OCI-LY7 (cell line): ENCODE measurements around the gene TPRG1. TPM values are rescaled to one million over a fixed set of nuclear protein-coding genes. Genes with fewer than 3 reads are reported as not detected.

Experiments used
- BruUV-seq: library from RNA; stranded (reverse); fragments of 400-500 nt; replicated peaks from 2 replicates; lab custom pipeline; 2021; lab: Mats Ljungman, UMichigan
- CTCF ChIA-PET: fragments of 300-600 bp; sonication (Branson Sonifier 250); formaldehyde crosslinking; loops from one replicate; lab custom pipeline; 2022; ENCODE audit warnings: antibody characterized with exemption; ENCODE audit not compliant: unreplicated experiment; lab: Charles Lee
- POLR2A ChIA-PET: fragments of 300-600 bp; sonication (Branson Sonifier 250); formaldehyde crosslinking; loops from one replicate; lab custom pipeline; 2022; ENCODE audit warnings: antibody characterized with exemption; lab: Charles Lee
- DNase-seq: peaks from one replicate; pipeline ENCODE4 v3.0.0-alpha.2; 2015; ENCODE audit warnings: low spot score
- H2AFZ ChIP-seq: fragments of 200-600 bp; sonication (generic), shearing (Covaris generic); 2 replicates; pipeline ENCODE4 v1.6.1; 2014; ENCODE audit warnings: mild to moderate bottlenecking, antibody characterized with exemption, low read length, moderate library complexity
- H3K27ac ChIP-seq: fragments of 200-600 bp; sonication (generic); 2 replicates; pipeline ENCODE4 v1.5.1; 2014; ENCODE audit warnings: mixed run types, low read depth, mild to moderate bottlenecking, moderate library complexity, low read length, inconsistent platforms; ENCODE audit not compliant: poor library complexity, severe bottlenecking
- H3K36me3 ChIP-seq: fragments of 200-600 bp; sonication (generic); 2 replicates; pipeline ENCODE4 v1.6.1; 2014; ENCODE audit warnings: mild to moderate bottlenecking, antibody characterized with exemption, low read length, moderate library complexity, mixed read lengths; ENCODE audit not compliant: insufficient read depth
- H3K4me1 ChIP-seq: fragments of 200-600 bp; sonication (generic); 2 replicates; pipeline ENCODE4 v1.5.1; 2014; ENCODE audit warnings: mild to moderate bottlenecking, low read length; ENCODE audit not compliant: insufficient read depth, poor library complexity, severe bottlenecking
- H3K4me2 ChIP-seq: fragments of 200-600 bp; sonication (generic); 2 replicates; pipeline ENCODE4 v1.6.1; 2014; ENCODE audit warnings: mild to moderate bottlenecking, low read length
- H3K4me3 ChIP-seq: fragments of 200-600 bp; sonication (generic); 2 replicates; pipeline ENCODE4 v1.5.1; 2014; ENCODE audit warnings: mild to moderate bottlenecking, low read depth, low read length; ENCODE audit not compliant: poor library complexity, severe bottlenecking
- H3K79me2 ChIP-seq: fragments of 200-600 bp; sonication (generic); 2 replicates; pipeline ENCODE4 v1.6.1; 2016; ENCODE audit warnings: low read depth, mild to moderate bottlenecking, low read length, moderate library complexity, mixed read lengths; ENCODE audit not compliant: insufficient read depth
- H3K9me2 ChIP-seq: fragments of 200-600 bp; sonication (generic); 2 replicates; pipeline ENCODE4 v1.6.1; 2016; ENCODE audit warnings: mild to moderate bottlenecking, low read length, mixed read lengths; ENCODE audit not compliant: insufficient read depth
- H3K9me3 ChIP-seq: fragments of 200-600 bp; sonication (generic); 2 replicates; pipeline ENCODE4 v1.6.1; 2014; ENCODE audit warnings: mild to moderate bottlenecking, mixed run types, low read length, mixed read lengths
- H4K20me1 ChIP-seq: fragments of 200-600 bp; sonication (generic); 2 replicates; pipeline ENCODE4 v1.6.1; 2014; ENCODE audit warnings: mild to moderate bottlenecking, antibody characterized with exemption, low read length, moderate library complexity, mixed read lengths; ENCODE audit not compliant: insufficient read depth
- EZH2phosphoT487 ChIP-seq: fragments of 200-600 bp; sonication (generic); IDR thresholded peaks from 2 replicates; pipeline ENCODE4 v1.6.1; 2018; ENCODE audit warnings: low read depth, borderline replicate concordance, mild to moderate bottlenecking, mixed run types, antibody characterized with exemption, low read length, moderate library complexity, mixed read lengths
- intact Hi-C: fragments of 100-400 bp; cut with micrococcal nuclease; formaldehyde crosslinking; loops from one replicate; pipeline ENCODE4 v1.10.0; 2022; ENCODE audit not compliant: unreplicated experiment
- total RNA-seq, 2 experiments: library from RNA; depleted of rRNA in 1 of 2; stranded (reverse); fragments of >200 nt in 1 of 2; shearing (Covaris generic) in 1 of 2; gene quantifications; 2 replicates each; pipeline ENCODE4 v1.2.3, GENCODE V29; 2014 to 2022
- TF ChIP-seq, protein P1 (sequence below): fragments of 200-600 bp; sonication (generic); conservative IDR thresholded peaks from 2 replicates; pipeline ENCODE4 v1.5.1; 2014; ENCODE audit warnings: mild to moderate bottlenecking, antibody characterized with exemption, low read length, moderate library complexity, mixed read lengths

Gene TPRG1
- total RNA-seq, 2 experiments from 2014 or later = 0.92 TPM; not detected in 1

GRCh38 chr3:189361103-189361835 lies 189.5 kb downstream of the TPRG1 start:
- Histone ChIP-seq H3K9me2 (no peaks in the 10 kb centered on the region), H2AFZ (no peak overlapping the region), H4K20me1 (no peaks in the 10 kb centered on the region), H3K79me2 (no peaks in the 10 kb centered on the region), H3K4me1 (no peaks in the 10 kb centered on the region), H3K4me2 (no peak overlapping the region), H3K9me3 (no peaks in the 10 kb centered on the region), H3K27ac (no peak overlapping the region), H3K36me3 (no peaks in the 10 kb centered on the region), H3K4me3 (no peak overlapping the region)
- no peak for DNase-seq
- TF ChIP-seq, protein P1, sequence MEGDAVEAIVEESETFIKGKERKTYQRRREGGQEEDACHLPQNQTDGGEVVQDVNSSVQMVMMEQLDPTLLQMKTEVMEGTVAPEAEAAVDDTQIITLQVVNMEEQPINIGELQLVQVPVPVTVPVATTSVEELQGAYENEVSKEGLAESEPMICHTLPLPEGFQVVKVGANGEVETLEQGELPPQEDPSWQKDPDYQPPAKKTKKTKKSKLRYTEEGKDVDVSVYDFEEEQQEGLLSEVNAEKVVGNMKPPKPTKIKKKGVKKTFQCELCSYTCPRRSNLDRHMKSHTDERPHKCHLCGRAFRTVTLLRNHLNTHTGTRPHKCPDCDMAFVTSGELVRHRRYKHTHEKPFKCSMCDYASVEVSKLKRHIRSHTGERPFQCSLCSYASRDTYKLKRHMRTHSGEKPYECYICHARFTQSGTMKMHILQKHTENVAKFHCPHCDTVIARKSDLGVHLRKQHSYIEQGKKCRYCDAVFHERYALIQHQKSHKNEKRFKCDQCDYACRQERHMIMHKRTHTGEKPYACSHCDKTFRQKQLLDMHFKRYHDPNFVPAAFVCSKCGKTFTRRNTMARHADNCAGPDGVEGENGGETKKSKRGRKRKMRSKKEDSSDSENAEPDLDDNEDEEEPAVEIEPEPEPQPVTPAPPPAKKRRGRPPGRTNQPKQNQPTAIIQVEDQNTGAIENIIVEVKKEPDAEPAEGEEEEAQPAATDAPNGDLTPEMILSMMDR = no peak
- TF ChIP-seq EZH2phosphoT487 = no peak
- CTCF ChIA-PET = no interaction called here
- intact Hi-C loops = no loop called here
- POLR2A ChIA-PET = interaction anchor here (0.7 to 1.3 kb wide), 2 partner anchors 11 to 17 kb away, joined by 3 to 4 read pairs; no protein-coding TSS in a partner anchor
- no TSS peak for BruUV-seq

GRCh38 chr3:189363590-189364255 lies 192.0 kb downstream of the TPRG1 start:
- Histone ChIP-seq H3K9me2 (no peaks in the 10 kb centered on the region), H2AFZ (no peak overlapping the region), H3K4me1 (no peaks in the 10 kb centered on the region), H3K36me3 (no peaks in the 10 kb centered on the region), H3K27ac (no peak overlapping the region), H3K79me2 (no peaks in the 10 kb centered on the region), H3K4me3 (no peak overlapping the region), H3K9me3 (no peaks in the 10 kb centered on the region), H4K20me1 (no peaks in the 10 kb centered on the region), H3K4me2 (no peak overlapping the region)
- ChIA-PET POLR2A (interaction anchor here (0.6 to 1.2 kb wide), 5 partner anchors 9 to 175 kb away, joined by 3 to 6 read pairs (median 3); no protein-coding TSS in a partner anchor), CTCF (no interaction called here)
- no peak for TF ChIP-seq EZH2phosphoT487
- TF ChIP-seq, protein P1 = no peak
- intact Hi-C loops = no loop called here
- BruUV-seq = no TSS peak
- DNase-seq = no peak
